ENCODE data around the gene RCAN3. TPM values are rescaled to one million over a fixed set of nuclear protein-coding genes. Genes with fewer than 3 reads are reported as not detected.
A peak's percentile ranks its signal among the peaks of the same experiment; 100 is the strongest.
"Not testable (repeated sequence)": the region's sequence is repeated elsewhere in the genome, so short reads cannot be mapped to it uniquely, and the experiment has no call there.

Gene RCAN3
- total RNA-seq, 2 donors from 2014 or later: 152 to 160 TPM

- H3K9me3 ChIP-seq (ENCODE audit: control insufficient read depth, low read length, poor library complexity, severe bottlenecking); ATAC-seq; DNase-seq; H3K27me3 Mint-ChIP-seq; H3K4me3 Mint-ChIP-seq; H3K36me3 Mint-ChIP-seq (ENCODE audit: low read depth): not testable (repeated sequence)
- Mint-ChIP-seq H3K4me1 (peaks cover 45% of the 10 kb centered on the region), H3K27ac (peak overlapping the region; percentile 89)
Observed at GRCh38 chr1:24529292-24529691, 26.7 kb downstream of the RCAN3 start.

DNA sequence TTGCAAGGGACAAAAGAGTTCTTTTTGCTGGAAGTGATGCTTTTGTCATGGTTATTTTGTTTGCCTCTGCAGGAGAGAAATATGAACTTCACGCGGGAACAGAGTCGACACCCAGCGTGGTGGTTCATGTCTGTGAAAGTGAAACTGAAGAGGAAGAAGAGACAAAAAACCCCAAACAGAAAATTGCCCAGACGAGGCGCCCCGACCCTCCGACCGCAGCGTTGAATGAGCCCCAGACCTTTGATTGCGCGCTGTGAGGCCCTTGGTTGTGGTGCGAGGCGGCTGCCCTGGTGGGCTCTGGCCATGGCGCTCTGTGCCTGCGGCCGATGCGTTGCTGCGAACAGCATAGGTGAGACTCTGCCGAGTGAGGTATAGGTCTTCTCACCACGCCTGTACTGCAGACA is 32.4 kb downstream of the RCAN3 start:
- peak; percentile 73 for ATAC-seq
- peaks cover 2% of the 10 kb centered on the region for H3K36me3 Mint-ChIP-seq (ENCODE audit: low read depth)
- H3K27ac Mint-ChIP-seq: peak overlapping the region; percentile 98
- peak overlapping the region; percentile 82 for H3K4me3 Mint-ChIP-seq
- peak; percentile 54 to 68 (median 61) for DNase-seq
- no peaks in the 10 kb centered on the region for H3K9me3 ChIP-seq (ENCODE audit: control insufficient read depth, low read length, poor library complexity, severe bottlenecking)
- peaks cover 35% of the 10 kb centered on the region for H3K4me1 Mint-ChIP-seq
- H3K27me3 Mint-ChIP-seq: no peaks in the 10 kb centered on the region

- Mint-ChIP-seq H3K27ac (peak overlapping the region; percentile 98), H3K4me1 (peaks cover 39% of the 10 kb centered on the region), H3K4me3 (peak overlapping the region; percentile 86), H3K36me3 (ENCODE audit: low read depth) (peaks cover 2% of the 10 kb centered on the region), H3K27me3 (no peaks in the 10 kb centered on the region)
- ATAC-seq (no peak), DNase-seq (no peak)
- H3K9me3 ChIP-seq (ENCODE audit: control insufficient read depth, low read length, poor library complexity, severe bottlenecking): no peaks in the 10 kb centered on the region
Observed at GRCh38 chr1:24535778-24536177, 33.1 kb downstream of the RCAN3 start.

DNA sequence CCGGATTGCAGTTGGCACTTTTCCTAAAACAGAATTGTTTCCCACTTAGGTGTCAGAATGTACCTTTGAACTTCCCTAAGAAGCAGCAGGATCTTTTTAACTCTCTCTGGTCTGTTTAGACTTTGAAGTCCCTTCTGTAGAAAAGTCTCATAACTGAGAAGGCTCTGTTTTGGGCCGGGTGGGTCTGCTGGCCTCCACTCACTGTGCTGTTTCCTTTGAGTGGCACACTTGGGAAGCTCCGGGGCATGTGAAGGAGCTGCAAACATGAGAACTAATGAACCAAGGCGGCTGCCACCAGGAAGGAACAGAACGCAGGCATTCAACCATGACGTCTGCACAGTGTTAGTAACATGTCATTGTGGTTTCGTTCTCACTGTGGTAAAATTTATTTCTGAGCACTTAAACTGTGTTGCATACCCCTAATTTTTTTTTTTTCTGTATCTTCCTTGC is 33.8 kb downstream of the RCAN3 start:
- Mint-ChIP-seq H3K4me1 (peaks cover 41% of the 10 kb centered on the region), H3K27ac (peak overlapping the region; percentile 98), H3K4me3 (peak overlapping the region; percentile 86), H3K27me3 (no peaks in the 10 kb centered on the region), H3K36me3 (ENCODE audit: low read depth) (peaks cover 2% of the 10 kb centered on the region)
- peak; percentile 45 to 64 (median 56) for DNase-seq
- no peaks in the 10 kb centered on the region for H3K9me3 ChIP-seq (ENCODE audit: control insufficient read depth, low read length, poor library complexity, severe bottlenecking)
- ATAC-seq: peak; percentile 80

DNA sequence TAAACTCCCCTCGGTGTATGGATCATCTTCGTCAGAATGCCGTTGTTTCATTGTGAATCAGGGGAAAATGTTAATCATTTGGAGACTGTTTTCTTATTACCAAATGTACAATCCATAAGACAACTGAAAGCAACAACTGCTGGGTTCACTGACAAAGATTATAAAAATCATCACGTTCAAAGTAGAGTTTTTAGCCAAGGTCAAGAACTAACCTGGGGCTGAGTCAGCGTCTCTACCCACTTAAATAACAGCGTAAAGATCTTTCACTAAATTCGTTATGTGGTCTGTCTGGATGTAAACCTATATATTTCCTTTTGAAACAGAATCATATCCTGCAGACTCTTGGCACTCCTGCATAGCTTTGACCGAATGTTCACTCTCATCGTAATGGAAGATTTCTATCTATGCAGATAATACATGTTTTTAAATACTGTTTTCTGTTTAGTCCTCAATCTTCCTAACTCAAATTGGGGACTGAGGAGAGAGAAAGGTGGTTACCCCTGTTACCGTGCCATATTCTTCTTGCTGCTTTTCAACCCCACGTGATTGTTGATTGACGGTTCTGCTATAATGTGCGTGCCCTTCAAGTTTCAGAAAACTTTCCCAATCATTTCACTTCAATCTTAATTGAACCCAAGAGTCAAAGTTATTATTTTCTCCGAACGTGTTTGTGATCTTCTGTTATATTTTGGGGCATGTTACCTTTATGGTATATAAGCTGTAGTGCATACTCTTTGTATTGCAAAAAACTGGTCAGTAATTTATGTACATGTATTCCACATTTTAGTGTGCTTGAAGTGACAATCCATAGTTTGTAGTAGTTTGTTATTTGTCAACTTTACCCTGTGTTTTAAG is 37.6 kb downstream of the RCAN3 start:
- Mint-ChIP-seq H3K4me1 (peaks cover 41% of the 10 kb centered on the region), H3K27me3 (no peaks in the 10 kb centered on the region), H3K4me3 (peak overlapping the region; percentile 45), H3K27ac (peak overlapping the region; percentile 98), H3K36me3 (ENCODE audit: low read depth) (peaks cover 2% of the 10 kb centered on the region)
- no peak for DNase-seq
- no peaks in the 10 kb centered on the region for H3K9me3 ChIP-seq (ENCODE audit: control insufficient read depth, low read length, poor library complexity, severe bottlenecking)
- ATAC-seq: no peak

DNA sequence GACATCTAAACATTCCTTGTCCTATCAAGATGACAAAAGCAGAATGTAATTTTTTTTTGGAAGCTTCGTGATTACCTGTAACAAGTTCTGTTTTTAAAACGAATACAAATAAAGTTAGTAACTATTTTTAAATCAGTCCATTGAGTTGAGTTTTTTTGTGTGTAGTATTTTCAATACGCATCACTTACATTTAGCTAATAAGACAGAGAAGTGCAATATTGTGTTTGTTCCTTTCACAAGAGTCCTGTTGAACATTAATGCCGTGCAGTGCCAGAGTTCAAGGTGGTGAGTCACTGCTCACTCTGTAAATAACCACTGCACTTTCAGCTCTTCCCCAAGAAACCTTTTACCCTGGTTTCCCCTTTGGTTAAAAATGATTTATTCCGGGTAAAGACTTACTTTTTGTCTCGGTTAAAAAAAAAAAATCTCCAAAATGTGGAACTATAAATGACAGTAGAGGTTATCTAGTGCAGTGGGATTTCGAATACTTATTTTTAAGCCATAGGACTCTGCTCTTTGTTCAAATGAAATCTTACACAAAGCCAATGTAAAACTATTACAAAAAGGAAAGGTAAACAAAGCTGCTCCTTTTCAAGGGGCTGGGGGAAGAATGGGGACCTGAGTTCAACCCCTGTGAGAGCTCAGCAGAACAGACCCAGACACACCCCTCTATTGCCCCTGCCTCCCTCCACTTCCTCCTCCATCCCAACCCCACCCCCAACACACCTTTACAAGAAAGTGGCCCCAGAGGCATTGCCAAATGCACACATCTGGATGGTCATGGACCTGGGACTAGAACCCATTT is 38.5 kb downstream of the RCAN3 start:
- Mint-ChIP-seq H3K27ac (peak overlapping the region; percentile 98), H3K4me3 (peak overlapping the region; percentile 45), H3K36me3 (ENCODE audit: low read depth) (peaks cover 2% of the 10 kb centered on the region), H3K27me3 (no peaks in the 10 kb centered on the region), H3K4me1 (peaks cover 44% of the 10 kb centered on the region)
- DNase-seq (no peak), ATAC-seq (no peak)
- H3K9me3 ChIP-seq (ENCODE audit: control insufficient read depth, low read length, poor library complexity, severe bottlenecking): no peaks in the 10 kb centered on the region

- H3K4me3 Mint-ChIP-seq: no peak overlapping the region
Observed at GRCh38 chr1:24541711-24542346, 39.2 kb downstream of the RCAN3 start.

DNA sequence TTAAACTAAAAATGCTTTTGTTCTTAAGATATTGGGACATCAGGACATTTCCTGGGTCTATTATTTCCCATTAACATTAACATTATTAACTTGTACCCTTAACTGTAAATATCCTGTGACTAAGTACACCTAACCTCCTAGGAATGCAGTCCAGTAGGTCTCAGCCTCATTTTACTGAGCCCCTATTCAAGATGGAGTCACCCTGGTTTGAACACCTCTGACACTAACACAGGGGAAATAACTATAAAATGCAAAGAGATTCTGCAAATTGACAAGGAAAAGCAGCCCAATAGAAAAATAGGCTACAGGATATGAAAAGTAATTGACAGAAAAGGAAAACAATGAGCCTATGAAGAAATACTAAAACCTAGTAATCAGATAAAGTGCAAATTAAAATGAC is 41.6 kb downstream of the RCAN3 start:
- H3K9me3 ChIP-seq (ENCODE audit: control insufficient read depth, low read length, poor library complexity, severe bottlenecking): no peaks in the 10 kb centered on the region
- Mint-ChIP-seq H3K27ac (peak overlapping the region; percentile 57), H3K27me3 (no peaks in the 10 kb centered on the region)

More at GRCh38 chr1:24541711-24542346, 39.2 kb downstream of the RCAN3 start:
- no peaks in the 10 kb centered on the region for H3K27me3 Mint-ChIP-seq
- peak overlapping the region; percentile 98 for H3K27ac Mint-ChIP-seq
- no peaks in the 10 kb centered on the region for H3K36me3 Mint-ChIP-seq (ENCODE audit: low read depth)
- H3K9me3 ChIP-seq (ENCODE audit: control insufficient read depth, low read length, poor library complexity, severe bottlenecking): no peaks in the 10 kb centered on the region
- DNase-seq: no peak
- peaks cover 37% of the 10 kb centered on the region for H3K4me1 Mint-ChIP-seq
- no peak for ATAC-seq

GRCh38 chr1:24545662-24546061 is 43.0 kb downstream of the RCAN3 start:
- H3K27me3 Mint-ChIP-seq: no peaks in the 10 kb centered on the region
- no peak overlapping the region for H3K4me3 Mint-ChIP-seq
- H3K27ac Mint-ChIP-seq: peak overlapping the region; percentile 57
- DNase-seq (no peak), ATAC-seq (no peak)
- H3K4me1 Mint-ChIP-seq: peaks cover 29% of the 10 kb centered on the region
- no peaks in the 10 kb centered on the region for H3K36me3 Mint-ChIP-seq (ENCODE audit: low read depth)
- no peaks in the 10 kb centered on the region for H3K9me3 ChIP-seq (ENCODE audit: control insufficient read depth, low read length, poor library complexity, severe bottlenecking)

More for the DNA sequence above, 41.6 kb downstream of the RCAN3 start:
- Mint-ChIP-seq H3K4me1 (peaks cover 39% of the 10 kb centered on the region), H3K36me3 (ENCODE audit: low read depth) (no peaks in the 10 kb centered on the region), H3K4me3 (no peak overlapping the region)
- ATAC-seq (no peak), DNase-seq (no peak)

- Mint-ChIP-seq H3K27ac (no peak overlapping the region), H3K4me1 (peaks cover 22% of the 10 kb centered on the region), H3K27me3 (no peaks in the 10 kb centered on the region), H3K36me3 (ENCODE audit: low read depth) (no peaks in the 10 kb centered on the region), H3K4me3 (no peak overlapping the region)
- no peak for ATAC-seq
- no peak for DNase-seq
- H3K9me3 ChIP-seq (ENCODE audit: control insufficient read depth, low read length, poor library complexity, severe bottlenecking): no peaks in the 10 kb centered on the region
Observed at GRCh38 chr1:24547195-24547594, 44.6 kb downstream of the RCAN3 start.

GRCh38 chr1:24548070-24548469 is 45.4 kb downstream of the RCAN3 start:
- H3K27ac Mint-ChIP-seq: no peak overlapping the region
- no peaks in the 10 kb centered on the region for H3K9me3 ChIP-seq (ENCODE audit: control insufficient read depth, low read length, poor library complexity, severe bottlenecking)
- DNase-seq: no peak
- no peak for ATAC-seq
- H3K4me1 Mint-ChIP-seq: peaks cover 21% of the 10 kb centered on the region
- no peaks in the 10 kb centered on the region for H3K27me3 Mint-ChIP-seq
- H3K4me3 Mint-ChIP-seq: no peak overlapping the region
- H3K36me3 Mint-ChIP-seq (ENCODE audit: low read depth): no peaks in the 10 kb centered on the region

GRCh38 chr1:24549210-24549609 is 46.6 kb downstream of the RCAN3 start:
- H3K27ac Mint-ChIP-seq; ATAC-seq; H3K9me3 ChIP-seq (ENCODE audit: control insufficient read depth, low read length, poor library complexity, severe bottlenecking); DNase-seq; H3K27me3 Mint-ChIP-seq; H3K36me3 Mint-ChIP-seq (ENCODE audit: low read depth); H3K4me3 Mint-ChIP-seq: not testable (repeated sequence)
- peaks cover 21% of the 10 kb centered on the region for H3K4me1 Mint-ChIP-seq

Data from T-helper 17 cell (primary cell).